HCT116 (cell line): ENCODE data around the gene TDRD9. TPM values are rescaled to one million over a fixed set of nuclear protein-coding genes. Genes with fewer than 3 reads are reported as not detected.

Experiments
- ATF3 ChIP-seq: IDR thresholded peaks from 2 replicates; pipeline ENCODE4 v1.6.1; 2012
- CBX3 ChIP-seq: IDR thresholded peaks from 2 replicates; pipeline ENCODE4 v1.6.1; 2012; ENCODE audit warnings: low read depth
- JUND ChIP-seq: IDR thresholded peaks from 2 replicates; pipeline ENCODE4 v1.6.1; 2012
- POLR2A ChIP-seq: IDR thresholded peaks from 2 replicates; pipeline ENCODE4 v1.7.0; 2011; ENCODE audit warnings: borderline replicate concordance; ENCODE audit not compliant: insufficient read depth, insufficient read length; ENCODE audit errors: extremely low read depth
- POLR2AphosphoS5 ChIP-seq: IDR thresholded peaks from 2 replicates; pipeline ENCODE4 v1.6.1; 2011; ENCODE audit warnings: mild to moderate bottlenecking, low read depth, low read length, moderate library complexity
- RAD21 ChIP-seq: IDR thresholded peaks from 2 replicates; pipeline ENCODE4 v1.6.1; 2012; ENCODE audit warnings: low read depth, mild to moderate bottlenecking
- SIN3A ChIP-seq: IDR thresholded peaks from 2 replicates; pipeline ENCODE4 v1.6.1; 2012; ENCODE audit warnings: low read depth
- SP1 ChIP-seq: IDR thresholded peaks from 2 replicates; pipeline ENCODE4 v1.6.1; 2012; ENCODE audit warnings: low read depth
- TCF7L2 ChIP-seq: IDR thresholded peaks from 2 replicates; pipeline ENCODE4 v1.7.0; 2011; ENCODE audit warnings: borderline replicate concordance, inconsistent platforms; ENCODE audit not compliant: insufficient read depth, insufficient read length; ENCODE audit errors: extremely low read depth
- ZFX ChIP-seq: fragments of 450-650 bp; IDR thresholded peaks from 2 replicates; pipeline ENCODE4 v1.6.1; 2017
- ZNF274 ChIP-seq: fragments of 200-500 bp; sonication (Bioruptor generic); IDR thresholded peaks from 2 replicates; pipeline ENCODE4 v1.6.1; 2014; ENCODE audit warnings: mild to moderate bottlenecking, low read depth, low read length, inconsistent platforms
- total RNA-seq: library from RNA; stranded (reverse); gene quantifications from one replicate; pipeline ENCODE4 v1.2.1, GENCODE V29; 2021; ENCODE audit not compliant: unreplicated experiment
- TF ChIP-seq, protein P1 (sequence below), 3 experiments: fragments of 200-600 bp in 1 of 3; sonication (generic) in 1 of 3; IDR thresholded peaks in 2 of 3; conservative IDR thresholded peaks in 1 of 3; 2 replicates each; pipeline ENCODE4 v1.5.1; 2012 to 2017; ENCODE audit warnings: low read depth in 2 of 3, low read length in 2 of 3, antibody characterized with exemption in 1 of 3, borderline replicate concordance in 1 of 3, control low read depth in 1 of 3, mild to moderate bottlenecking in 1 of 3, mixed read lengths in 1 of 3, mixed run types in 1 of 3, moderate library complexity in 1 of 3; ENCODE audit not compliant: insufficient read depth in 1 of 3
- TF ChIP-seq, protein P2 (sequence below): IDR thresholded peaks from 2 replicates; pipeline ENCODE4 v1.6.1; 2011; ENCODE audit warnings: mild to moderate bottlenecking, low read length, moderate library complexity; ENCODE audit not compliant: insufficient replicate concordance; ENCODE audit errors: extremely low read depth
- TF ChIP-seq, protein P3 (sequence below): IDR thresholded peaks from 2 replicates; pipeline ENCODE4 v1.6.1; 2012

Gene TDRD9
- total RNA-seq, 1 experiment from 2014 or later = not detected

GRCh38 chr14:103910262-103910935 is 17.9 kb upstream of the TDRD9 start (continued):
- TF ChIP-seq, protein P1, sequence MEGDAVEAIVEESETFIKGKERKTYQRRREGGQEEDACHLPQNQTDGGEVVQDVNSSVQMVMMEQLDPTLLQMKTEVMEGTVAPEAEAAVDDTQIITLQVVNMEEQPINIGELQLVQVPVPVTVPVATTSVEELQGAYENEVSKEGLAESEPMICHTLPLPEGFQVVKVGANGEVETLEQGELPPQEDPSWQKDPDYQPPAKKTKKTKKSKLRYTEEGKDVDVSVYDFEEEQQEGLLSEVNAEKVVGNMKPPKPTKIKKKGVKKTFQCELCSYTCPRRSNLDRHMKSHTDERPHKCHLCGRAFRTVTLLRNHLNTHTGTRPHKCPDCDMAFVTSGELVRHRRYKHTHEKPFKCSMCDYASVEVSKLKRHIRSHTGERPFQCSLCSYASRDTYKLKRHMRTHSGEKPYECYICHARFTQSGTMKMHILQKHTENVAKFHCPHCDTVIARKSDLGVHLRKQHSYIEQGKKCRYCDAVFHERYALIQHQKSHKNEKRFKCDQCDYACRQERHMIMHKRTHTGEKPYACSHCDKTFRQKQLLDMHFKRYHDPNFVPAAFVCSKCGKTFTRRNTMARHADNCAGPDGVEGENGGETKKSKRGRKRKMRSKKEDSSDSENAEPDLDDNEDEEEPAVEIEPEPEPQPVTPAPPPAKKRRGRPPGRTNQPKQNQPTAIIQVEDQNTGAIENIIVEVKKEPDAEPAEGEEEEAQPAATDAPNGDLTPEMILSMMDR (IDR thresholded peaks at IDR 0.05 in 2 of 3, conservative IDR thresholded peaks at IDR 0.05 in 1 of 3; ENCODE audit: borderline replicate concordance in 1 of 3, insufficient read depth in 1 of 3, low read depth in 2 of 3, low read length in 2 of 3) = peak; percentile 87 to 94 (median 87)
- TF ChIP-seq POLR2A (no peak), ATF3 (no peak), CBX3 (no peak), POLR2AphosphoS5 (peak; percentile 18), RAD21 (peak; percentile 97), SP1 (no peak), ZNF274 (no peak), JUND (no peak), SIN3A (no peak), TCF7L2 (peak; percentile 19), ZFX (no peak)
- TF ChIP-seq, protein P2, sequence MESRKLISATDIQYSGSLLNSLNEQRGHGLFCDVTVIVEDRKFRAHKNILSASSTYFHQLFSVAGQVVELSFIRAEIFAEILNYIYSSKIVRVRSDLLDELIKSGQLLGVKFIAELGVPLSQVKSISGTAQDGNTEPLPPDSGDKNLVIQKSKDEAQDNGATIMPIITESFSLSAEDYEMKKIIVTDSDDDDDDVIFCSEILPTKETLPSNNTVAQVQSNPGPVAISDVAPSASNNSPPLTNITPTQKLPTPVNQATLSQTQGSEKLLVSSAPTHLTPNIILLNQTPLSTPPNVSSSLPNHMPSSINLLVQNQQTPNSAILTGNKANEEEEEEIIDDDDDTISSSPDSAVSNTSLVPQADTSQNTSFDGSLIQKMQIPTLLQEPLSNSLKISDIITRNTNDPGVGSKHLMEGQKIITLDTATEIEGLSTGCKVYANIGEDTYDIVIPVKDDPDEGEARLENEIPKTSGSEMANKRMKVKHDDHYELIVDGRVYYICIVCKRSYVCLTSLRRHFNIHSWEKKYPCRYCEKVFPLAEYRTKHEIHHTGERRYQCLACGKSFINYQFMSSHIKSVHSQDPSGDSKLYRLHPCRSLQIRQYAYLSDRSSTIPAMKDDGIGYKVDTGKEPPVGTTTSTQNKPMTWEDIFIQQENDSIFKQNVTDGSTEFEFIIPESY = no peak
- TF ChIP-seq, protein P3, sequence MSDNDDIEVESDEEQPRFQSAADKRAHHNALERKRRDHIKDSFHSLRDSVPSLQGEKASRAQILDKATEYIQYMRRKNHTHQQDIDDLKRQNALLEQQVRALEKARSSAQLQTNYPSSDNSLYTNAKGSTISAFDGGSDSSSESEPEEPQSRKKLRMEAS = peak; percentile 58
